Measurements from ENCODE around the gene SIN3B. TPM values are rescaled to one million over a fixed set of nuclear protein-coding genes. Genes with fewer than 3 reads are reported as not detected.
A peak's percentile ranks its signal among the peaks of the same experiment; 100 is the strongest.

Gene SIN3B
- total RNA-seq, 1 donor = 24.2 TPM

- no peak overlapping the region for H3K4me2 ChIP-seq (ENCODE audit: insufficient read depth, low read length)
Observed at GRCh38 chr19:16896146-16897028, 67.2 kb downstream of the SIN3B start.

DNA sequence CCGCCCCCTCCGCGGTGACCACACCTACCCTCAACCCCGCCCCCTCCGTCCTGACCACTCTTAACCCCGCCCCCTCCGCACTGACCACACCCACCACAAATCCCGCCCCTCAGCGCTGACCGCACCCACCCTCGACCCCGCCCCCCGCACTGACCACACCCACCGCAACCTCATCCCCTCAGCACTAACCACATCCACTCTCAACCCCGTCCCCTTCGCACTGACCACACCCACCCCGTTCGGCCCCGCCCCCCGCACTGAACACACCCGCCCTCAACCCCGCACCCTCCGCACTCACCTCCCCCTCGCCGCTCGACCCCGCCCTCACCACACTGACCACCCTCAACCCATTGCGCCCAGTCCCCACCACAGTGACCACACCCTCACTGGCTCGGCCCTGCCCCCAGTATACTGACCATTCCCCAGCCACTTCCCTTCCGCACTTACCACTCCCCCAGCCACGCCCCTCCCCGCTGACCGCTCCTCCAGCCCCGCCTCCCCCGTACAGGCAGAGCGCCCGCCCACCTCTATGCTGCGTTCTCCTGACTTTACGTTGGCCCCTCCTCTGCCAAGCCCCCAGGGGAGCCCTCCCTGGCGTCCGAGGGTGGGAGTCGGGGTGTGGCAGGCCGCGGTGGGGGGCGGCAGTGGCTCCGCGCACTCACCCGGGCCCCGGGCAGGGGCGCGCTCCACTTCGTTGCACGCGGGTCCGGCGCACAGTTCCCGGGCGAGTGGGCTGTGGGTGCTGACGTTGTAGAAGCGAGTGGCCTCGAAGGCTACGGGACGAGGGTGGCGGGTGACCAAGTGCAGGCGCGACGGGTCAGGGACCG lies 68.0 kb downstream of the SIN3B start:
- Histone ChIP-seq H3K4me1 (ENCODE audit: insufficient read depth, low read length) (no peaks in the 10 kb centered on the region), H3K4me3 (ENCODE audit: insufficient read depth, low read length) (peak overlapping the region; percentile 68), H3K36me3 (ENCODE audit: insufficient read depth, low read length) (no peaks in the 10 kb centered on the region), H3K4me2 (ENCODE audit: insufficient read depth, low read length) (peak overlapping the region; percentile 63), H3K27me3 (ENCODE audit: insufficient read depth, low read length) (peaks cover 2% of the 10 kb centered on the region), H4K20me1 (ENCODE audit: insufficient read depth, low read length) (no peaks in the 10 kb centered on the region), H3K9me3 (ENCODE audit: low read depth, low read length) (no peaks in the 10 kb centered on the region), H2AFZ (ENCODE audit: low read length) (peak overlapping the region; percentile 29), H3K27ac (ENCODE audit: low read depth, low read length) (no peak overlapping the region), H3K79me2 (ENCODE audit: insufficient read depth, low read length) (no peaks in the 10 kb centered on the region)
- DNase-seq (ENCODE audit: insufficient read length, low spot score, missing footprints) = peak; percentile 99
- TF ChIP-seq, protein P1, sequence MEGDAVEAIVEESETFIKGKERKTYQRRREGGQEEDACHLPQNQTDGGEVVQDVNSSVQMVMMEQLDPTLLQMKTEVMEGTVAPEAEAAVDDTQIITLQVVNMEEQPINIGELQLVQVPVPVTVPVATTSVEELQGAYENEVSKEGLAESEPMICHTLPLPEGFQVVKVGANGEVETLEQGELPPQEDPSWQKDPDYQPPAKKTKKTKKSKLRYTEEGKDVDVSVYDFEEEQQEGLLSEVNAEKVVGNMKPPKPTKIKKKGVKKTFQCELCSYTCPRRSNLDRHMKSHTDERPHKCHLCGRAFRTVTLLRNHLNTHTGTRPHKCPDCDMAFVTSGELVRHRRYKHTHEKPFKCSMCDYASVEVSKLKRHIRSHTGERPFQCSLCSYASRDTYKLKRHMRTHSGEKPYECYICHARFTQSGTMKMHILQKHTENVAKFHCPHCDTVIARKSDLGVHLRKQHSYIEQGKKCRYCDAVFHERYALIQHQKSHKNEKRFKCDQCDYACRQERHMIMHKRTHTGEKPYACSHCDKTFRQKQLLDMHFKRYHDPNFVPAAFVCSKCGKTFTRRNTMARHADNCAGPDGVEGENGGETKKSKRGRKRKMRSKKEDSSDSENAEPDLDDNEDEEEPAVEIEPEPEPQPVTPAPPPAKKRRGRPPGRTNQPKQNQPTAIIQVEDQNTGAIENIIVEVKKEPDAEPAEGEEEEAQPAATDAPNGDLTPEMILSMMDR (IDR thresholded peaks at IDR 0.05; ENCODE audit: extremely low read depth, low read depth, low read length) = no peak

More at GRCh38 chr19:16896146-16897028, 67.2 kb downstream of the SIN3B start:
- Histone ChIP-seq H3K4me3 (ENCODE audit: insufficient read depth, low read length) (no peak overlapping the region), H3K27me3 (ENCODE audit: insufficient read depth, low read length) (peaks cover 2% of the 10 kb centered on the region), H3K9me3 (ENCODE audit: low read depth, low read length) (no peaks in the 10 kb centered on the region), H2AFZ (ENCODE audit: low read length) (no peak overlapping the region), H3K4me1 (ENCODE audit: insufficient read depth, low read length) (no peaks in the 10 kb centered on the region), H3K27ac (ENCODE audit: low read depth, low read length) (no peak overlapping the region), H3K79me2 (ENCODE audit: insufficient read depth, low read length) (no peaks in the 10 kb centered on the region), H3K36me3 (ENCODE audit: insufficient read depth, low read length) (no peaks in the 10 kb centered on the region), H4K20me1 (ENCODE audit: insufficient read depth, low read length) (no peaks in the 10 kb centered on the region)
- TF ChIP-seq, protein P1 (IDR thresholded peaks at IDR 0.05; ENCODE audit: extremely low read depth, low read depth, low read length) = no peak
- peak; percentile 71 for DNase-seq (ENCODE audit: insufficient read length, low spot score, missing footprints)

GRCh38 chr19:16897856-16898161 lies 68.6 kb downstream of the SIN3B start:
- peak; percentile 86 for DNase-seq (ENCODE audit: insufficient read length, low spot score, missing footprints)
- H3K27ac ChIP-seq (ENCODE audit: low read depth, low read length) = no peak overlapping the region

More at GRCh38 chr19:16897856-16898161, 68.6 kb downstream of the SIN3B start:
- H3K27me3 ChIP-seq (ENCODE audit: insufficient read depth, low read length) = peaks cover 2% of the 10 kb centered on the region
- no peaks in the 10 kb centered on the region for H3K36me3 ChIP-seq (ENCODE audit: insufficient read depth, low read length)
- H3K4me1 ChIP-seq (ENCODE audit: insufficient read depth, low read length) = no peaks in the 10 kb centered on the region
- no peaks in the 10 kb centered on the region for H3K79me2 ChIP-seq (ENCODE audit: insufficient read depth, low read length)
- peak overlapping the region; percentile 68 for H3K4me3 ChIP-seq (ENCODE audit: insufficient read depth, low read length)
- no peaks in the 10 kb centered on the region for H4K20me1 ChIP-seq (ENCODE audit: insufficient read depth, low read length)
- peak overlapping the region; percentile 29 for H2AFZ ChIP-seq (ENCODE audit: low read length)
- peak overlapping the region; percentile 63 for H3K4me2 ChIP-seq (ENCODE audit: insufficient read depth, low read length)
- TF ChIP-seq, protein P1 (IDR thresholded peaks at IDR 0.05; ENCODE audit: extremely low read depth, low read depth, low read length) = no peak
- no peaks in the 10 kb centered on the region for H3K9me3 ChIP-seq (ENCODE audit: low read depth, low read length)
